ENCODE data around the gene KDM4B.

KDM4B gene

DNA sequence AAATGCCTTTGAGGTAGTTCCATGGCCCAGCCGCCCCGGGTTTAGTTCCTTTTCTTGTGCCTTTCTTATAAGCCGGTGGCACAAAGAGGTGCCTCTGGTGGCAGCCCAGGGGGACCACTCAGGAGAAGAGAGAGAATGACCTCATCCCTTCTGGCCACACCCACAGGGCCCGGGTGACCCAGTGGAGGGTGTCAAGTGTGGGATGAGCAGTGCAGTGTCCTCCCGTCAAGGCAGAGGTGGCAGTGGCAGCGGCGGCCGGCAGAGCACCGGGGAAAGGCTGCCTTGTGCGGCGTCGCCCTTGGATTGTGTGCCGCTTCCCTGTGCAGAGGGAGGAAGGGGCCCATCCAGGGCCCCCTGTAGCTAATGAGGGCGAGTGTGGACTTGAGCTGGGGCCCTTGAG lies 47.9 kb downstream of the KDM4B start:
- DNase-seq = no peak

DNA sequence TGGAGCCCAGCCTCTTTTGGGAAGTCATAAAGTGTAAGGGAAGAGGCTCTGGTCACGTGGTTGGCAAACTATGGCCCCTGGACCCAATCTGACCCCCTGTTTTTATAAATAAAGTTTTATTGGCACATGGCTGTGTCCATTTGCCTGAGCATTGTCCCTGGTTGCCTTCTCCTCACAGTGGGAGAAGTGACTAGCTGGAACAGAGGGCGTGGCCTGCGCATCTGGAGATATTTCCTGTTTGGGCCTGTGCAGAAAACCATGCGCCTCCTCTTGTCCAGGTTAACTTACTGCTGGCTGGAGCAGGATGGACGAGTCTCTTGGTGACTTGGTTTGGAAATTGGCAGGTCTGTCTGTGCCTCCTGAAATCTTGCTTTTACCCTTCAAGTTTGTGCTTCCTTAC lies 48.3 kb downstream of the KDM4B start:
- no peak for DNase-seq

DNA sequence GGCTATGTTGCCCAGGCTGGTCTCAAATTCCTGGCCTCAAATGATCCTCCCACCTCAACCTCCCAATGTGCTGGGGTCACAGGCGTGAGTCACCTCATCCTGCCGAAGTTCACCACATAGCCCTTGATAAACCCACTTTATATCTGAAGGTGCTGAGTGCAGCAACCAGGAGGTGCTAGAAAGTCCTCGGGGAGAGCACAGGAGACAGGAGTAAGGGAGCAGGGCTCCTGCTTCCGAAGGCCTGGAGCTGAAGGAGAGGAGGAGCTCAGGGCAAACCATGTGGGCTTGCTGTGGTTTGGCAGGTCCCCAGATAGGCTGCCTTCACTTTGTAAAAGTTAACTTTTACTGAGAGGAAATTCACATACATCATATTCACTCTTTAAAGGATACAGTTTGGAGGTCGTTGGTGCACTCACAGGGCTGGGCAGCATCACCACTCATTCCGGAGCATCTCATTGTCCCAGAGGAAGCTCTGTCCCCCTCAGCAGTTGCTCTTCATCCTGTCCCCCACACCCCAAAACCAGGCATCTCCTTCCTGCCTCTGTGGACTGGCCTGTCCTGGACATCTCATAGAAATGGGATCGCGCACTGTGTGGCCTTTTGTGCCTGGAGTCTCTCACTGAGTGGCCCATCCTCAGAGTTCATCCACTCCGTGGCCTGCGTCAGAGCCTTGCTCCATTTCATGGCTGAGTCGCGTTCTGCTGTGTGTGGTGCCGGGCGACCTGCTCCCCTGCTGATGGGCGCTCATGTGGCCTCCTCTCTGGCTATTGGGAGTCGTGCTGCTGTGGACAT lies 49.5 kb downstream of the KDM4B start:
- DNase-seq = no peak

DNA sequence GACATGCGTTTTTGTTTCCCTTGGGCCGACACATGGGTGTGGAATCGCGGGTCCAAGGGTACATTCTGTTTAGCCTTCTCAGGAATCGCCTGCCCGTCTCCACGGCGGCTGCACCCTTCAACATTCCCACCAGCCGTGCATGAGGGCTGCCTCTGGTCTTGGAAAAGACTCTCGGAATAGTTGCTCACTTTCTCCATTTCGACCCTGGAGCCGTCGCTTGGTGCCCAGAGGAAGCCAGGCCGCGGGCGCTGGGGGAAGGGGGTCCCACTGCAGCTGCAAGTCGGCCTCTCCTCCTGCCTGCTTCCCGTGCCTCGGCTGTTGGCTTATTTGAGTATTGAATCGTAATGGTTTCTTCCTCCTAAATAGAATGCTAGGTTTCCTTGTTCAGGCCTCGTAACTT lies 51.5 kb downstream of the KDM4B start:
- no peak for DNase-seq

DNA sequence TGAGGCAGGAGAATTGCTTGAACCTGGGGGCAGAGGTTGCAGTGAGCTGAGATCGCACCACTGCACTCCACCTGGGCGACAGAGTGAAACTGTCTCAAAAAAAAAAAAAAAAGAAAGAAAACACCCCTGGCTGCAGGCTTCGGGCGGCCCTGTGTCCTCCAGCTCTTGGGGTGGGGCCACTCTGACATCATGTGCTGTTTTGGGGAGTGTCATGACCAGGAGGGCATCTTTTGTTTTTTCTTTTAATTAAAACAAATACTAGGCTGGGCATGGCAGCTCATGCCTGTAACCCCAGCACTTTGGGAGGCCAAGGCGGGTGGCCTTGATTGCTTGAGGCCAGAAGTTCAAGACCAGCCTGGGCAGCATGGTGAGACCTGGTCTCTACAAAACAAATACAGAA lies 52.1 kb downstream of the KDM4B start:
- no peak for DNase-seq

DNA sequence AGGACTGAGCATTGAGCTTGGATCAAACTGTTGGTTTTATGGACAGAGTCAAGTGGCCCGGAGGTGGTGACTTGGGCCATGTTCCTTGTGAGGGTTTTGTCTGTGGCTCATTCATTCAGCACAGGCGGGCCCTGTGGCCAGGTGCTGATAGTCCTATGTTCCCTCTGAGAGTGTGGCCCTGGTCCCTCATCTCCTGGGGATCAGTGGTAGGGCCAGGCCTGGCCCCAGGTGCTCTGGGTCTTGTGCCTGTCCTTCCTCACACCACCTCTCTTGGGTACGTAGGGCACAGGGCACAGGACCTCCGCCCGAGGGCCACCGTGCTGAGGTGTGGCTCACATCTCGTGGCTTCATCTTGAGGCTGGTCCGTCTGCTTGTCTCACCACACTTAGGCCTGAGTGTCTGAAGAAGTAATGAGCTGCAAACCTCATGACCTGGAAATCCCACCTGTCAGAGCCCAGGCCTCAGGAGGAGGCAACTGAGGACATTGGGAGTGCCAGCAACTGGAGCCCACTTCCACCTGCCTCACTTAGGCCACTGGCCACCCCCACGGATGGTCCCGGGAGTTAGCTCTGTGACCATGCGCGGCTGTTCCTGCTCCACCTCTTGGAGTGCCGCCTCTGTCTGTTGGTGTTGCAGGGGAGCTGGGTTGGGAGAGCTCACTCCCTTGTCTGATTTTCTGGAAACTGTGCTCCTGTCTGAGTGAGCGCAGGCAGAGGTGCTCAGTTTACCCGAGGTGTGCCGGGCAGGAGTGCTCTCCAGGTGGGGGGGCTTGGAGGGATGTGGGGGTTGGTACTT lies 53.4 kb downstream of the KDM4B start:
- DNase-seq = no peak

DNA sequence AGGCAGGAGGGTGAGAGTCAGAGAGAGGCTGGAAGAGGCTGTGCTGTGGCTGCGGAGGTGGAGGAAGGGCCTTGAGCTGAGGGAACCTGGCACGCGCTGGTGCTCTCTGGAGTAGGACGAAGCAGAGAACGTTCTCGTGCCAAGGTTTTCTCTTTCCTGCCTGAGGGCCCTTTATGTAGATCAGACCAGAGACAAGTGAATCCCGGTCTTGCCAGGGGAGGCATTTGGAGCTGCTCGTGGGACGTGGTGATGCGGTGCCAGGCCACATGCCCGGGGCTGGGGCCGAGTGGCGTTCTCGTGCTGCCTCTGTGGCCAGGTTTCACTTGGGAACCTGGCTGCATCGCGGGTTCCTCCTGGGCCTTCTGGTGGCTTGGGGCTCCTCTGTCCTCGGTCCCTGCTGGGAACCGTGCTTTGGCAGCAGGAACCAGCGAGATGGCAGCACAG lies 54.2 kb downstream of the KDM4B start:
- DNase-seq = no peak

DNA sequence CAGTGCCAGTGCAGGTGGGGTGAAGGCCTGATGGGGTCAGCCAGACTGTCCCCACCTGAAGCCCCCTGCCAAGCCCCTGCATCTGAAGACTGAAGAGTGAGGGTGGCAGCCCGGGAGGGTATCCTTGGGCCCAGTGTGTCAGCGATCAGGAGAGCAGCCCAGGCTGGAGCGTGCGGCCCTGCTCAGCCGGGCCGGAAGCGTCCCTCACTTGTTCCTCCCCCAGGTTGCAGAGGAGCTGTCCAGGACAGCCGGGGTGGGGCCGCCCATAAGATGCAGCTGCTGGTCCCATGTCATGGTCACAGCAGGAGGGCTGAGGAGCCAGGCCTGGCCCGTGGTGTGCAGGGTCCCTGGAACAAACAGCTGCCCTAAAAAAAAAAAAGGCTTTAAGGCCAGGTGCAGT lies 55.4 kb downstream of the KDM4B start:
- DNase-seq = no peak

DNA sequence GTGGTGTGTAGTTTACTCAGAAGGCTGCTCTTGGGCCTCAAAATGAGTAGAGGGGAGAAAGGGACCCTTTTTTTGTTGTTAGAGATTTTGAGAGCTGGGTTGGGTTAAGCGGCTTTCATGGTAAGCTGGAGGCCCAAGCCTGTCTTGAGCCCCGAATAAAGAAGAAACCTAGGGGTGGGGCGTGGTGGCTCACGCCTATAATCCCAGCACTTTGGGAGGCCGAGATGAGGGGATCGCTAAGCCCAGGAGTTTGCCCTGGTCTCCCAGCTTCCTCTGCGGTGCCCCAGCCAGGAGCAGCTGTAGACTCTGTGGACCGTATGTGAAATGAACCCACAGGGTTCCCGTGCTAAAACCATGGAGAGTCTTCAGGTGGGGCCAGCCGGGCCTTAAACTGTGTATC lies 56.1 kb downstream of the KDM4B start:
- DNase-seq = no peak

DNA sequence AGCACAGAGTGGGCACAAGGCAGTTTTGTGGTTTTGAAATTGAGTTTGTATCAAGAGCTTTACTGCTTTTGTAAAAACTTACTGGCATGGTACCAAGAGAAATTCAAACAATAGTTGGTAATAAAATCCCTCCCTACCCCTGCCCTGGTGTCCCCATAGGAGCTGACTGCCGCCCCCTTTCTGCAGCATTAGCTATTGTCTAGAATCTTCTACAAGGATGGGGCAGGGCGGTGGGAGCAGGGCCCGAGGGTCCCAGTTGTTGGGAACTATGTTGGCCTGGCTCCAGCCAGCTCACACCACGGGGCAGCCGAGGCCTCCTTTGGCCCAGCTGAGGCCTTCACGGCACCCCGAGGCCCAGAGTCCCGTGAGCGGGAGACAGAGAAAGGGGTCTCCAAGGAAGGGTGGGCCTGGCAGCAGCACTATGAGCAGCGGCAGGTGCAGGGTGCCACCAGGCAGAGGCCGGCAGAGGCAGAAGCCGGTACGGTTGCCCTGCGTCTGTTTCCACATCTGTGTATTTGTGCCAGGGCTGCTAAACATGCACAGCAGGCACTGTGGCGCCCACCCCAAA lies 57.9 kb downstream of the KDM4B start:
- DNase-seq = no peak

DNA sequence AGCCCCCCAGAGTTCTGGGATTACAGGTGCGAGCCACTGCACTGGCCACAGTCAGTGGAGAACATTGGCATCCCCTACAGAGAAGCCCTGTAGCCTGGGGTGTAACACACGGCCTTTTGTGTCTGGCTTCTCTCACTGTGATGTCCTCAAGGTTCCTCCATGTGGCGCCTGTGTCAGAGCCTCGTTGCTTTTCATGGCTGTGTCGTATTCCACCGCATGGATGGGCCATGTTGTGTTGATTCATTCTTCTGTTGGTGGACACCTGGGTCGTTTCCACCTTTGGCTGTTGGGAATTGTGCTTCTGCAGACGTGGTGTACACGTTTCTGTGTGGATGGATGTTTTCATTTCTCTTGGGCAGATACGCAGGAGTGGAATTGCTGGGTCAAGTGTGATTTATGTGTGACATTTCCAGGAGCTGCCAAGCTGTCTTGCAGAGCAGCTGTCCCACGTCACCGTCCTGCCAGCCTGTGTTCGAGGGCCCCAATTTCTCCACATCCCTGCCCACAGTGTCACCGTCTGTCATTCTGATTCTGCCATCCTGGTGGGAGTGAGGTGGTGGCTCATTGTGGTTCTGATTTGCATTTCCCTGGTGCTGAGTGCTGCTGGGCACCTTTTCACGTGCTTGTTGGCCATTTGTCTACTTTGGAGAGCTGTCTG lies 59.4 kb downstream of the KDM4B start:
- DNase-seq = no peak

DNA sequence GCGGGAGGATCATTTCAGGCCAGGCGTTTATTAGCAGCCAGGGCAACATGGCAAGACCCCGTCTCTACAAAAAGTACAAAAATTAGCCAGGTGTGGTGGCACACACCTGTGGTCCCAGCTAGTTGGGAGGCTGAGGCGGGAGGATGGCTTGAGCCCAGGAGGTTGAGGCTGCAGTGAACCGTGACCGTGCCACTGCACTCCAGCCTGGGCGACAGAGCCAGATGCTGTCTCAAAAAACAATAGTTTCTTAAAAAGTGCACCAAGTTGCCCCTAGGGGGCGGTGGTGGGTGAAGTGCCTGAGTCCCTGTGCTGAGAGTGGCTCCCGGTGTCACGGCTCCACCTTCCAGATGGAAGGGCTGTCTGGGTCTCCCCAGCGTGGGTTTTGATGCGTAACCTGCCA lies 60.7 kb downstream of the KDM4B start:
- peak; percentile 71 for DNase-seq

DNA sequence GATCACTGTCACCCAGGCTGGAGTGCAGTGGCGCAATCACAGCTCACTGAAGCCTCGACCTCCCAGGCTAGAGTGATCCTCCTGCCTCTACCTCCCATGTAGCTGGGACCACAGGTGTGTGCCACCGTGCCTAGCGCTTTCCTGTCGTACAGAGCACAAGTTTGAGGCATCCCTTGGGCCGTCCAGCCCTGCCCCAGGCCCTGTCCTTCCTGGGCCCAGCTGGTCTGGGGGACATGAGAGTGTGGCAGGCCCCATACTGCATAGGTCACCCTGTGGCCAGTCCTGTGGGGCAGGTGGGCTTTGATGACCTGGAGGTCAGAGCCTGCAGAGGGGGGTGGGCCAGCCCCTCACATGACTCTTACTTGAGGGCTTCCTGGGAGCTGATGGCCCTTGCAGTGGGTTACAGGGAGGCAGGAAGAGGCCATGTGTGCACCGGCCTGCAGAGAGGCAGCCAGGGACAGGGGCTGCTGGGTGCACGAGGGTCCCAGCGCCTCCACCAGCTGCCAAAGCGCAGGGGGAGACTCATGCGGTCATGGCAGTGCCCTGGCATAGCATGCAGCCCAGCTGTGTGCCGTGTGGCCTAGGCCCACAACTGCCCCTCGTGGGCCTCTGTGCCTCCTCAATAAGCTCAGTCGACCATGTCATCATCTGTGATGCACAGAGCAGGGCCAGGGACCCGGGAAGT lies 61.4 kb downstream of the KDM4B start:
- no peak for DNase-seq

DNA sequence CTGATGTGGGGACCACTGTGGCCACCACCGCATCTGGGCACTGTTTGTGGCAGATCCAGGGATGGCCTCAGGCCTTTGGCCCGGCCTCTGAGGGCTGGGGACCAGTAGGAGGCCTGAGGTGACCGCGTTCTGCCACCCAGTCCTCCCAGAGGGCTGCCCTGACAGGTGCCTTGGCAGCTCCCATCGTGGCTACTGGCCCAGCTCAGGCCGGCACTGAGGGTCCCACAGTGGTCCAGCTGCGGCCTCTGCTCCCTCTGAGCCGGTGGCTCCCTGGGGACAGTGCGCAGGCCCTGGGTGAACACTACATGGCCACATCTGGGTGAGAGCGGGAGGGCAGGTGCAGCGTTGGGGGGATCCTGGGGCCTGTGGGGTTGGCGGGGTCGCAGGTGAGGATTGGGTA lies 61.9 kb downstream of the KDM4B start:
- no peak for DNase-seq

DNA sequence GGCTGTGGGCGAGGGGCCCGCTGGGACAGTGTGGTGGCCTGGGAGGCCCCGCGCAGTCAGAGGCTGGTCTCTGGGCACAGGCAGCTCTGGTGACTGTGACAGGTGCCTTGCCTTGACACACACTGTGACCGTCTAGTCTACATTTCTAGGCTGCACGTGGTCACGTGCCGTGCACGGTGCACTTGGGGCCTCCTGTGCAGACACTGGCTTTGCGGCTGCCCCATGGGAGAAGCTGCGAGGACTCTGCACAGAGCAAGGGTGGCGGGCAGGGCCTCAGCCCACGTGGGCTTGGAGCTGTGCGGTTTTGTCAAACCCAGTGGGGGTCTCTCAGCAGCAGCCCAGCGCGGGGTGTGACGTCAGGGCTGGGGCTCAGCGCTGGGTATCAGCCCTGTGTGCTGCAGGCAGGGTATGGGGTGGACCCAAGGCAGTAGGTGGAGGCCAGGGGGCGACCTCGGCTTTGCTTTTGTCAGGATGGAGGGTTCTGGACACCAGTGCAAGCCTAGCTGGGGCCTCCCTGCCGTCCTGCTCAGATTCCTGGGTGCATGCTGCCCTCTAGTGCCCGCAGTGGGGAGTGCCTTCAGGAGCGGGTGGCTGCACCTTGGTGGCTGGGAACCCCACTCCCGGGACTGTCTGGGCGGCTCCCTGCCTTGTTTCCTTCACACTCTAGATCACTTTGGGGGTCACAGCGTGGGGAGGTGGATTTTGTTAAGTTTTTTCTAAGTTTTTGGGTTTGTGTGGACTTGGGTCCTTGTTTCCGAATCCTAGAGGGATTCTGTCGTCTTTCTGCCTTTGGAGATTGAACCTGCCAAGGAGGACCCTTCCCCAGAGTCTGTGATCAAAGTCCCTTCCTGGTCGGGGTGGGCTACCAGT lies 62.6 kb downstream of the KDM4B start:
- peak; percentile 84 for DNase-seq

DNA sequence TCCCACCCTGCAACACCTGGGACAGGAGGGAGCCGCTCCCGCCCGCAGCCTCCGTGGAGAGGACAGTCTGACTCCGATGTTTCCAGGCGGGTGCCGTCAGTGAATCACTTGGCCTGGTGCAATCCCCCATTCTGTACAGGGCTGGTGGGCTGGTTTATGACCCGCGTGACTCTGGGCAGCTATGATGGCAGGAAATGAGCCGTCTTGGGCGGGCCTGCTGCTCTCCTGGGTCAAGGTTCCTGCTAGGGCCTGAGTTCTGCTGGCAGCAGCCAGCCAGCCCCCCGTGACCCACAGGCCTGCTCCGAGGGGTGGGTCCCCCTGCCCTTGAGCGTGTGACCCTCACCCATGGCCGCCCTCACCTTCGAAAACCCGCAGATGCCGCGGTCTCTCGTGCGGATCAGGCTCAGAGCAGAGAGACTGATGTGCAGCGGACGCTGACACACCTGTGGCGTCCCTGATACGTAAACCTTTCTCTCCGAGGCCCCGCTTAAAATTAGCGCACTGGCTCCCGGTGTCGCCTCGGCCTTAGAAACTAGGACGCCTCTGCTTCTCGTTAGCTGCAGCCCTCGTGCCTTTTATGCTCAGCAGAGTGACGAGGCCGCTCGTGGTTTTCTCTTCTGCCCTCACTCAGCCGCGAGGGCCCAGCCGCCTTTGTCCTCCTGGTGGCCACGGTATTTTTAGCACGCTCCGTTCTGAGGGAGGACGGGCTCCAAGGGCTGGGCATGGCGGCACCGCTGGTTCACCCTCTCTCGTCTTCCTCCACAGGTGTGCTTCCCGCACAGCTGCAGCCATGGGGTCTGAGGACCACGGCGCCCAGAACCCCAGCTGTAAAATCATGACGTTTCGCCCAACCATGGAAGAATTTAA lies 63.4 kb downstream of the KDM4B start:
- DNase-seq = no peak

DNA sequence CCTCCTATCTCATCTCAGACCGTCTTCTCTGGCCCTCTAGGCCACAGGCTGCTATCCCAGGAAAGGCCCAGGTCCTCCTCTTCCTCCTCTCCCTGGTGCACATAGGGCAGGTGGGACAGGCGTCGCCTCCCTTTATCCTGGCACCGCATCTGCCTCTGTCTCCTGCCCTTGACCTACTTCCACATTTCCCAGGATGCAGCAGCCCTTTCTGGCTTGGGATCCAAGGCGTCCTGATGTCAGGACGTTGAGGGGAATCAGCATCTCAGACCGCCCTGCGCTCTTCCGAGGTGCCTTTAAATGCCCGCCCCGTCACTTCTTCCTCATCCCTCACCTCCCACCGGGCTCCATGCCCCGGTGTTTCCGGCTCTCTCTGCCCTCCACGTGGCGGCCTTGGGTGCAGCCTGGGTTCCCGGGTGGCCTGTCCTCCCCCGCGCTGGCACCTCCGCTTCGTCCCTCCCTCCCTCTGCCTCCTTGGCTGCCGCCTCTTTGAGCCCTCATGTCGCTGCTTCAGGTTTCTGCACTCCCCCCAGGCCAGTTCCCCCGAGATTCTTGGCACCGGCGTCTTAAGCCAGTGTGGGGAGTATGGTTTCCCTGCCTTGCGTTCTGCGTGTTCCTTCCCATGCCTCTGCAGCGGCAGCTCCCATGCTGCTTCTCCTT lies 66.3 kb downstream of the KDM4B start:
- DNase-seq = no peak

DNA sequence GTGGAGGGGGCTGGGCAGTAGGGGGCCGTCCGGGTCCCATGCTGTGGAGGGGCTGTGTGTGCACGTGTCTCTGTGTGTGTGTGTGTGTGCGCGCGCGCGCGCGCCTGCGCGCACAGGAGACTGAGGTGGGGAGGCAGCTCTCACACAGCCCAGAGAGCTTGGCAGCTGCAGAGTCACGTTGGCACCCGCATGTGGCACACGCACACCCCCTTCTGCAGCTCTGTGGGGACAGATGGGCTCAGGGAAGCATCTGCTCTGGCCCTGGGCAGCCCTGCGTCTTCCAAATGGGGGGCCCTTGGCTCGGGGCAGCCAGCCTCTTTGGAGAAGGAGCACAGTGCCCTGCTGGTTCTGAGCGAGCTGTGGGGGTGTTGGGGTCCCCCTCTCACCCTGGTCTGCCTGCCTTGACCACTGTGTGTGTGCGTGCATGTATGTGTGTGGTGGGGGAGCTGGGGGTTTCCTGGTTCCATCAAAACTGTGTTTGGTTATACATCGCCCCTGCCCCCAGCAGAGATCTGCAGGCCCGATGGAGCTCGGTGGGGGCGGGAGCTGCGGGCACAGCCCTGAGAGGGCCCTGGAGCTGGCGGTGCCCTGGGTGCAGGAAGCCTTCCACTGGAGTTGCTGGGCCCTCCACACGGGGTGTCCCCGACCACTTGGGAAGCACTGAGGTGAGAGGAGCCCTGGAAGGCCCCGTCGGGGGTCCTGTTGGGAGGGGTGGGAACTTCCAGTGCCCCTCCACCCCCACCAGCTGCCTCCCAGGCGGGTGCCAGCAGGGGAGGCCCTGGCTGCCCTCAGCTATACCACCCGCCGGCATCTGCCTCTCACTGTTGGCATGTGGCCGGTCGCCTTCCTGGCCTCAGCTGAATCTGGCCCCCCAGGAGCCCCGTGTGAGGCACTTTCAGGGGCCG lies 67.1 kb downstream of the KDM4B start:
- DNase-seq = no peak

All from activated CD4-positive, CD25-positive, alpha-beta regulatory T cell treated with anti-CD3 and anti-CD28 coated beads, Interleukin-2, amount 50 U/mL, for 72 hours (primary cell).